Tibial nerve (tissue), 4 donors: ENCODE measurements around the gene ELL. TPM values are rescaled to one million over a fixed set of nuclear protein-coding genes. Genes with fewer than 3 reads are reported as not detected.
A peak's percentile ranks its signal among the peaks of the same experiment; 100 is the strongest.

Experiments
- DNase-seq, 2 donors: peaks; one replicate each; pipeline ENCODE4 v3.0.0-alpha.2; 2019; ENCODE audit warnings: low spot score in 2 of 2
- H3K27ac ChIP-seq, 4 donors: fragments of 200-600 bp; sonication (generic) in 3 of 4; one replicate each; pipeline ENCODE4 v1.5.1; 2017 to 2019; ENCODE audit warnings: mild to moderate bottlenecking in 1 of 4
- H3K27me3 ChIP-seq, 2 donors: fragments of 200-600 bp; sonication (generic) in 1 of 2; one replicate each; pipeline versions ENCODE4 v1.5.1 to v1.6.0; 2017 to 2019
- H3K36me3 ChIP-seq, 3 donors: fragments of 200-600 bp; sonication (generic); one replicate each; pipeline ENCODE4 v1.5.1; 2018 to 2019
- H3K4me1 ChIP-seq, 4 donors: fragments of 200-600 bp; sonication (generic) in 3 of 4; one replicate each; pipeline ENCODE4 v1.5.1; 2017 to 2019
- H3K4me3 ChIP-seq, 4 donors: fragments of 200-600 bp; sonication (generic) in 3 of 4; one replicate each; pipeline ENCODE4 v1.5.1; 2017 to 2019; ENCODE audit warnings: mild to moderate bottlenecking in 1 of 4, moderate library complexity in 1 of 4
- H3K9me3 ChIP-seq, 4 donors: fragments of 200-600 bp; sonication (generic) in 3 of 4; one replicate each; pipeline ENCODE4 v1.5.1; 2017 to 2019
- CTCF ChIP-seq, 5 experiments: fragments of 200-600 bp in 3 of 5; fragments of 450-650 bp in 2 of 5; sonication (generic) in 3 of 5; IDR thresholded peaks; one replicate each; pipeline ENCODE4 v1.5.1; 2016 to 2019; ENCODE audit warnings: antibody characterized with exemption in 5 of 5, mild to moderate bottlenecking in 3 of 5, moderate library complexity in 2 of 5
- EP300 ChIP-seq, 2 donors: sonication (generic); formaldehyde crosslinking; IDR thresholded peaks; one replicate each; pipeline ENCODE4 v1.6.1; 2017; ENCODE audit warnings: antibody characterized with exemption in 2 of 2, mild to moderate bottlenecking in 1 of 2
- POLR2A ChIP-seq, 2 donors: fragments of 450-650 bp; IDR thresholded peaks; one replicate each; pipeline ENCODE4 v1.6.1; 2017; ENCODE audit warnings: antibody characterized with exemption in 2 of 2, mild to moderate bottlenecking in 2 of 2, moderate library complexity in 2 of 2
- WGBS, 2 donors: methylation state at CpG; one replicate each; pipeline ENCODE4 v1.1.5; 2018; 5-methylcytosine and 5-hydroxymethylcytosine counted together
- total RNA-seq, 4 donors: library from RNA; depleted of rRNA; stranded (reverse); fragments of >200 nt; gene quantifications; one replicate each; pipeline ENCODE4 v1.1.0, GENCODE V29; 2016

Gene ELL
- total RNA-seq, 4 donors from 2014 or later, result 13.8 to 45.9 (median 26.0) TPM

- 79 to 86% methylated on average over 7 of the region's 7 CpGs for WGBS, 2 donors
- Histone ChIP-seq H3K4me1 (peaks cover 0 to 71% (median 53%) of the 10 kb centered on the region in 4 donors), H3K4me3 (no peak overlapping the region), H3K36me3 (no peaks in the 10 kb centered on the region), H3K27me3 (no peaks in the 10 kb centered on the region), H3K9me3 (no peaks in the 10 kb centered on the region), H3K27ac (peak overlapping the region in 2 of 4 donors; percentile 70 to 78)
- no peak for DNase-seq
- no peak for TF ChIP-seq POLR2A (IDR thresholded peaks at IDR 0.05)
- TF ChIP-seq CTCF (IDR thresholded peaks at IDR 0.05), result no peak
- TF ChIP-seq EP300 (IDR thresholded peaks at IDR 0.05), result no peak
Observed at GRCh38 chr19:18508585-18508984, 13.3 kb downstream of the ELL start.

GRCh38 chr19:18507727-18508440, 14.0 kb downstream of the ELL start:
- Histone ChIP-seq H3K4me1 (peaks cover 0 to 71% (median 60%) of the 10 kb centered on the region in 4 donors), H3K27ac (peak overlapping the region in 3 of 4 donors; percentile 52 to 78 (median 70)), H3K36me3 (no peaks in the 10 kb centered on the region), H3K4me3 (no peak overlapping the region), H3K27me3 (no peaks in the 10 kb centered on the region), H3K9me3 (no peaks in the 10 kb centered on the region)
- TF ChIP-seq POLR2A (IDR thresholded peaks at IDR 0.05), result no peak
- no peak for TF ChIP-seq EP300 (IDR thresholded peaks at IDR 0.05)
- peak in 1 of 5 experiments; percentile 8 for TF ChIP-seq CTCF (IDR thresholded peaks at IDR 0.05)
- no peak for DNase-seq
- WGBS, 2 donors, result 37 to 61% methylated on average over 11 of the region's 11 CpGs

GRCh38 chr19:18507021-18507726, 14.7 kb downstream of the ELL start:
- 65 to 77% methylated on average over 6 to 7 of the region's 9 CpGs for WGBS, 2 donors
- no peak overlapping the region for H3K4me3 ChIP-seq
- peak overlapping the region in 3 of 4 donors; percentile 52 to 78 (median 70) for H3K27ac ChIP-seq
- no peaks in the 10 kb centered on the region for H3K36me3 ChIP-seq
- no peaks in the 10 kb centered on the region for H3K27me3 ChIP-seq
- H3K9me3 ChIP-seq, result no peaks in the 10 kb centered on the region
- DNase-seq, result no peak
- H3K4me1 ChIP-seq, result peaks cover 0 to 78% (median 64%) of the 10 kb centered on the region in 4 donors
- TF ChIP-seq CTCF (IDR thresholded peaks at IDR 0.05) (no peak), EP300 (IDR thresholded peaks at IDR 0.05) (no peak), POLR2A (IDR thresholded peaks at IDR 0.05) (no peak)

- no peaks in the 10 kb centered on the region for H3K9me3 ChIP-seq
- 71 to 80% methylated on average over 12 to 16 of the region's 19 CpGs for WGBS, 2 donors
- no peaks in the 10 kb centered on the region for H3K27me3 ChIP-seq
- no peak overlapping the region for H3K4me3 ChIP-seq
- TF ChIP-seq CTCF (IDR thresholded peaks at IDR 0.05), result no peak
- no peak for TF ChIP-seq POLR2A (IDR thresholded peaks at IDR 0.05)
- no peak for TF ChIP-seq EP300 (IDR thresholded peaks at IDR 0.05)
- no peak for DNase-seq
- peak overlapping the region in 3 of 4 donors; percentile 37 to 78 (median 70) for H3K27ac ChIP-seq
- peaks cover 0 to 87% (median 73%) of the 10 kb centered on the region in 4 donors for H3K4me1 ChIP-seq
- H3K36me3 ChIP-seq, result no peaks in the 10 kb centered on the region
Observed at GRCh38 chr19:18506101-18506930, 15.6 kb downstream of the ELL start.
